Measurements from ENCODE around the gene BFSP1.

- no peak for TF ChIP-seq EP300 (IDR thresholded peaks at IDR 0.05; ENCODE audit: low read depth)
- no peak for TF ChIP-seq CTCF (IDR thresholded peaks at IDR 0.05)
- TF ChIP-seq POLR2A (IDR thresholded peaks at IDR 0.05) = no peak
Measured at GRCh38 chr20:17491488-17491887, 39.7 kb downstream of the BFSP1 start.
